Measurements from ENCODE around the gene RDH11. TPM values are rescaled to one million over a fixed set of nuclear protein-coding genes. Genes with fewer than 3 reads are reported as not detected.

The RDH11 gene
- total RNA-seq, 1 experiment from 2014 or later = 63.4 TPM

DNA sequence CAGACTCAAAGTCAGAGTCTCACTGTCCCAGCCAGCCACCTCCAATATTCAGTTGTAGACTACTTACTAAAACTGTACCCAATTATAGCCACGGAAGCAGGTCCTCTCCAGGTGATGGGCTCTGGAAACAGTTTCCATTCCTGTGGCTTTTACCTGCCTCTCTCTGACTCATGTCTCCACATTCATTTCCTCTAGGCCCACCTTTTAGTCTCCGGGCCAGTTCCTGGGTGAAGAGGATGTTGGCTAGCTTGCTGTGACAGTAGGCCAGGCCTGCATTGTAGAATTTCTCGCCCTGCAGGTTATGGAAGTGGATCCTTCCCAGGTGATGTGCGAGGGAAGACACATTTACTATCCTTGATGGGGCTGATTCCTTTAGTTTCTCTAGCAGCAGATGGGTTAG is 5.6 kb downstream of the RDH11 start:
- H3K36me3 ChIP-seq = peaks cover 59% of the 10 kb centered on the region
- H3K27me3 ChIP-seq (replicated peaks) = no peaks in the 10 kb centered on the region
- H3K9me3 ChIP-seq (replicated peaks) = no peaks in the 10 kb centered on the region
- no peak overlapping the region for H3K27ac ChIP-seq
- no peak overlapping the region for H3K4me3 ChIP-seq
- H3K4me1 ChIP-seq (replicated peaks) = peaks cover 6% of the 10 kb centered on the region; the same call in 1 of the 2 replicates
- no peak for DNase-seq (ENCODE audit: low read depth in 1 of 2, low spot score in 2 of 2)

DNA sequence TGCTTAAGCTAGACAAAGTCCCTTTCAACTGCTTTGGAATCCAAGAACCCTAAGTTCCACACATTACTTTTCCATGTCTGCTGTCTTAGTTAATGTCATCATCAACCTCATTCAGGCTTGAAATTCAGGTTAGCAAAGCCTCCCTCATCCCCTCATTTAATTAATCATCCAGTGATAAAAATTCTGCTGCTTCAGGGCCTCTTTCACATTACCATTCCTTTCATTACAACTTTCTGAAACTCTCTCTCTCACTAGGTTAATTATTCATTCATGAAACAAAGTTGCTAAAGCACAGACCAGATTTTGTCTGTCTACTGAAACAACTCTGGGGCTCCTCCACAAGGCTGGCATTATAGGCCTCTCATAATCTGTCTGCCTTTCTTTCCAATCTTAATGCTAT is 11.7 kb downstream of the RDH11 start:
- H3K36me3 ChIP-seq = peaks cover 53% of the 10 kb centered on the region
- H3K9me3 ChIP-seq (replicated peaks) = no peaks in the 10 kb centered on the region
- no peak overlapping the region for H3K27ac ChIP-seq
- no peaks in the 10 kb centered on the region for H3K27me3 ChIP-seq (replicated peaks)
- no peak overlapping the region for H3K4me3 ChIP-seq
- H3K4me1 ChIP-seq (replicated peaks) = no peaks in the 10 kb centered on the region; the same call in 1 of the 2 replicates
- DNase-seq (ENCODE audit: low read depth in 1 of 2, low spot score in 2 of 2) = no peak

DNA sequence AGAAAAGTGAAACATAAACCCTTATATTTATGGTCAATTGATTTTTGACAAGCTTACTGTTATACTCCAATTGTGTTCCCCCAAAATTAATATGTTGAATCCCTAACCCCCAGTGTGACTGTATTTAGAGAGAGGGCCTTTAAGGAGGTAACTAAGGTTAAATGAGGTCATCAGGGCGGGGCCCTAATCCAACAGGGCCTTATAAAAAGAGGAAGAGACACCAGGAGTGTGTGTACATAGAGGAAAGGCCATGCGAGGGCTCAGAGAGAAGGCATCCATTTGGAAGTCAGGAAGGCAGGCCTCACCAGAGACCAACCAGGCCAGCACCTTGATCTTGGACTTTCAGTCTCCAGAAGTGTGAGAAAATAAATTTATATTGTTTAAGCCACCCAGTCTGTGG is 14.6 kb downstream of the RDH11 start:
- H3K27ac ChIP-seq = no peak overlapping the region

DNA sequence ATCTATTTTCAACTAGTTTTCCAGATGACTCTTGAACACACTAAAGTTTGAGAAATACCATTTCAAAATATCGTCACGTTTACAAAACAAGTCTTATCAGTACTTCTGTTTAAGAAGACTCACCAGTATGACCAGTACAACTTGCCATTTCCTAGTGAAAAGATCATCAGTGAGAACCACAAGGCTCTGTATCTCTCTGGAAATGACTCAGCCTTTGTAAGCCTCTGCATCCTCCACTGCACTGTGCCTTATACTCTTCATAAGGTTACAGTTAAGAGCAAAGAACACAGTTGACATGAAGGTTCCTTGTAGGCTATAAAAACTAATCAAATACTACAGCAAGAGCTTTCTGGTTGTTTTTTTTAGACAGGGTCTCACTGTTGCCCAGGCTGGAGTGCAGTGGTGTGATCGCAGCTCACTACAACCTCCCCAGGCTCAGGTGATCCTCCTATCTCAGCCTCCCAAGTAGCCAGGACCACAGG is 15.4 kb downstream of the RDH11 start:
- H3K4me3 ChIP-seq = no peak overlapping the region
- no peak for DNase-seq (ENCODE audit: low read depth in 1 of 2, low spot score in 2 of 2)
- peaks cover 50% of the 10 kb centered on the region for H3K36me3 ChIP-seq
- H3K4me1 ChIP-seq (replicated peaks) = peaks cover 2% of the 10 kb centered on the region
- H3K27me3 ChIP-seq (replicated peaks) = no peaks in the 10 kb centered on the region
- H3K27ac ChIP-seq = no peak overlapping the region
- H3K9me3 ChIP-seq (replicated peaks) = no peaks in the 10 kb centered on the region

More for the DNA sequence above, 14.6 kb downstream of the RDH11 start:
- Histone ChIP-seq H3K36me3 (peaks cover 53% of the 10 kb centered on the region), H3K9me3 (replicated peaks) (no peaks in the 10 kb centered on the region), H3K4me1 (replicated peaks) (no peaks in the 10 kb centered on the region; the same call in 1 of the 2 replicates), H3K27me3 (replicated peaks) (no peaks in the 10 kb centered on the region), H3K4me3 (no peak overlapping the region)
- no peak for DNase-seq (ENCODE audit: low read depth in 1 of 2, low spot score in 2 of 2)

DNA sequence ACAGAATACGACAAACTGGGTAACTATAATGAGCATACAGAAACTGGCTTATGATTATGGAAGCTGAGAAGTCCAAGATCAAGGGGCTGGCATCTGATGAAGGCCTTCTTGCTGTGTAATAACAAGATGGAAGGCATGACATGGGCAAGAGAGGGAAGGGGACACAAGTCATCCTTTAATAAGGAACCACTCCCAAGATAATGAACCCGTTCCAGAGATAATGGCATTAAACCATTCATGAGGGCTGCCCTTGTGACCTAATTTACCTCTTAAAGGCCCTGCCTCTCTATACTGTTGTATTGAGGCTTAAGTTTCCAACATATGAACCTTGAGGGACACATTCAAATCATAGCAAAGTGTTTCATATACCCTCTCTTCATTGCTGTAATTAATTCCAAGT is 16.6 kb downstream of the RDH11 start:
- DNase-seq (ENCODE audit: low read depth in 1 of 2, low spot score in 2 of 2) = no peak
- Histone ChIP-seq H3K9me3 (replicated peaks) (no peaks in the 10 kb centered on the region), H3K4me3 (no peak overlapping the region), H3K27me3 (replicated peaks) (no peaks in the 10 kb centered on the region), H3K27ac (no peak overlapping the region), H3K36me3 (peaks cover 54% of the 10 kb centered on the region), H3K4me1 (replicated peaks) (peaks cover 4% of the 10 kb centered on the region)

DNA sequence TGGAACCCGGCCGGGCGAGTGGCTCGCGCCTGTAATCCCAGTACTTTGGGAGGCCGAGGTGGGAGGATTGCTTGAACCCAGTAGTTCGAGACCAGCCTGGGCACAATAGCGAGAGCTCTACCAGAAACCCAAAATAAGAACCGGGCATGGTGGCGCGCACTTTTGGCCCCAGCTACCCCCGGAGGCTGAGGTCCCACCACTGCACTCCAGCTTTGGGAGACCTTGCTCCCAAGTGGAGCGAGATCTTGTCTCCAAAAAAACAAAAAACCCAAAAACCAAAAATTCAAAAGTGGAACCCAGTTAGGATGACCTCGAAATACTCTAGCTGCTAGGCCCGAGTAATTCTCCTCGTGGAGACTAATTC is 20.4 kb downstream of the RDH11 start:
- Histone ChIP-seq H3K27me3 (replicated peaks) (no peaks in the 10 kb centered on the region), H3K27ac (peak overlapping the region; percentile 98), H3K9me3 (replicated peaks) (no peaks in the 10 kb centered on the region), H3K4me1 (replicated peaks) (peaks cover 16% of the 10 kb centered on the region), H3K36me3 (peaks cover 26% of the 10 kb centered on the region), H3K4me3 (peak overlapping the region; percentile 83)
- DNase-seq (ENCODE audit: low read depth in 1 of 2, low spot score in 2 of 2) = no peak

DNA sequence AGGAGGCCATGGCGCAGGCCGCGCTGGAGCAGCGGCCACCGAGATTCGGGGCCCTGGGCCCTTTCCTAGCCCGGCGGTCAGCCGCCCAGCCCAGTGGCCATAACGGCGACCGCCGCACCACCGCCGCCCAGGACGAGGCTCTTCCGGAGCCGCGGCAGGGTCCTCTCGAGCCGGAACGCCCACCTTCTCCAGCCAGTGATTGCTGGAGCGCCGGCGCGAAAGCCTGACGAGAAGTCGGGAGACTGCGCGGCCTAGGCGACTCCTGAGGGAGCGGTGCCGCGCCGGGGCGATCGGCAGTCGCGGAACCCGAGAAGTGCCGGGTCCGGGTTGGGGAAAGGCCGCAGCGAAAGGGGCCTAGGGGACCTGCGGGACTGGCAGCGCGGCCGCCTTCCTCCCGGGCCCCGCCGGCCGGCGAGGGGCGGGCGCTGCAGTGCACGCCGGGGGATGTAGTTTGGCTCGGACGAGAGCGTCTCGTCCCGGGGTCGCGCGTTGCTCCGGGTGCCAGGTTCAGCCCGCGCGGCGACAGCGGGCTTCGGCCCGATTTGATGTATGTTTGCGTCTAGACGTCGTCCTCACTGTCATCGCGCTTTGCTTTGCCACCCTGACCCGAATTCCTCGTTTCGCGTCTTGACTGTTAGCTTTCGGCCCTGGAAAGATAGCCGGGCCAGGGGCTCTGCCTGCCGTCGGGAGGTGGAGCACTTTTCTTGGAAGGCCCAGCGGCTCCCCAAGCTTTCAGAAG is 20.9 kb downstream of the RDH11 start, which contains the start of gene VTI1B:
VTI1B (minus strand) TSS at position 153 of the 739 bp plus-strand sequence; CDS start at position 10, 143 bp downstream.
- H3K4me1 ChIP-seq (replicated peaks) = peaks cover 16% of the 10 kb centered on the region
- H3K27me3 ChIP-seq (replicated peaks) = no peaks in the 10 kb centered on the region
- DNase-seq (ENCODE audit: low read depth in 1 of 2, low spot score in 2 of 2) = peak; percentile 76 to 96

DNA sequence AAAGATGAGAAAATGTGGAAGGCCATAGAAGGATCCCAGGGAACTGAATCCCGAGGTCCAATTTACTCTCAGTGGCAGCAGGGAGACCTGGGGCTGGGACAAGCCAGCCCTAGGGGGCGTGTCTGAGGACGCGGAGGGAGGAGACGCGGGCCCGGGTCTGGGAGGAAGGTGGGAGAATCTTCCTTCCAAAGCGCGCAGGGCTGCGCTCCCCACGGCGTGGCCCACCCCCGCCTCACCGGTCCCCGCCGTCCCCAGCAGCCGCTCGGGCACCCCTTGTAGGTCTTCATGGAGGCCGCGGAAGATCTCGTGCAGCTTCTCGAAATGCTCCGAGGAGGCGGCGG is 21.5 kb downstream of the RDH11 start:
- peaks cover 16% of the 10 kb centered on the region for H3K4me1 ChIP-seq (replicated peaks)
- H3K36me3 ChIP-seq = peaks cover 26% of the 10 kb centered on the region
- no peaks in the 10 kb centered on the region for H3K9me3 ChIP-seq (replicated peaks)
- peak overlapping the region; percentile 83 for H3K4me3 ChIP-seq
- H3K27me3 ChIP-seq (replicated peaks) = no peaks in the 10 kb centered on the region
- peak in 1 of 2 experiments; percentile 71 for DNase-seq (ENCODE audit: low read depth in 1 of 2, low spot score in 2 of 2)
- H3K27ac ChIP-seq = peak overlapping the region; percentile 98

More for the DNA sequence above, 20.9 kb downstream of the RDH11 start, which contains the start of gene VTI1B:
- Histone ChIP-seq H3K9me3 (replicated peaks) (no peaks in the 10 kb centered on the region), H3K4me3 (peak within 1 kb of the TSS; percentile 83), H3K27ac (peak within 1 kb of the TSS; percentile 98), H3K36me3 (peaks cover 26% of the 10 kb centered on the region)

DNA sequence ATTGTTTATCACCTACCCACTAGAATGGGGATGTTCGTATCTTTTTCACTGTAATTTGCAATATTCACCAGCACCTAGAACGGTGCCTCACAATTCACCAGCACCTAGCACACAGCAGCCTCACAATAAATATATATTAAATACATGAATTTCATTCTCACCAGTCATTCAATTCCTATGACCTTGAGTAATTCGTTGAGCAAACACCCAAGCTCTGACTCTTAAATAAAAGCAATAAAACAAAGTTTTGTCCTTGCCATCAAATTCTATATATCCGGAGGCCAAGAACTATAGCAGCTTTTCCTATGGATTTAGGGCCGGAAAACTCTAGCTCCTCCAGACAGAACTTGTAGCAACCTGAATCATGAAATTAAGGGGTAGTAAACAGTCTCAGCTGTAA is 22.1 kb downstream of the RDH11 start:
- peaks cover 16% of the 10 kb centered on the region for H3K4me1 ChIP-seq (replicated peaks)

DNA sequence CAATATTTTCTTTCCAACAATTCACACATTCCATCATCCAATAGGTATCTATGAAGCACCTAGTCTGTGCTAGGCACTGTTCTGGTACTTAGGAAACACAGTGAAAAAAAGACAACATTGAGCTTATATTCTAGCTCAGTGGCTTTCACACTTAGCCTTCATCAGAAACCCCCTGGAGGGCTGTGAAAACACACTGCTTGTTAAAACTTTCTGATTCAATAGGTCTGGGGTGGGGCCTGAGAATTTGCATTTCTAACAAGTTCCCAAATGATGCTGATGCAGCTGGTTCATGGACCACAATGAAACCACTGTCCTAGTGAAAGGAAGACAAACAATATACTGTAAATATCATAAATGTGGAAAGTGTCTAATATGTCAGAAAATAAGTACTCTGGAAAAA is 27.0 kb downstream of the RDH11 start:
- Histone ChIP-seq H3K4me3 (no peak overlapping the region), H3K27me3 (replicated peaks) (no peaks in the 10 kb centered on the region), H3K36me3 (no peaks in the 10 kb centered on the region), H3K4me1 (replicated peaks) (peaks cover 8% of the 10 kb centered on the region), H3K9me3 (replicated peaks) (no peaks in the 10 kb centered on the region), H3K27ac (no peak overlapping the region)
- DNase-seq (ENCODE audit: low read depth in 1 of 2, low spot score in 2 of 2) = no peak

More for the DNA sequence above, 22.1 kb downstream of the RDH11 start:
- peak overlapping the region; percentile 83 for H3K4me3 ChIP-seq
- no peaks in the 10 kb centered on the region for H3K9me3 ChIP-seq (replicated peaks)
- no peak for DNase-seq (ENCODE audit: low read depth in 1 of 2, low spot score in 2 of 2)
- H3K27me3 ChIP-seq (replicated peaks) = no peaks in the 10 kb centered on the region
- H3K36me3 ChIP-seq = peaks cover 25% of the 10 kb centered on the region
- H3K27ac ChIP-seq = no peak overlapping the region

DNA sequence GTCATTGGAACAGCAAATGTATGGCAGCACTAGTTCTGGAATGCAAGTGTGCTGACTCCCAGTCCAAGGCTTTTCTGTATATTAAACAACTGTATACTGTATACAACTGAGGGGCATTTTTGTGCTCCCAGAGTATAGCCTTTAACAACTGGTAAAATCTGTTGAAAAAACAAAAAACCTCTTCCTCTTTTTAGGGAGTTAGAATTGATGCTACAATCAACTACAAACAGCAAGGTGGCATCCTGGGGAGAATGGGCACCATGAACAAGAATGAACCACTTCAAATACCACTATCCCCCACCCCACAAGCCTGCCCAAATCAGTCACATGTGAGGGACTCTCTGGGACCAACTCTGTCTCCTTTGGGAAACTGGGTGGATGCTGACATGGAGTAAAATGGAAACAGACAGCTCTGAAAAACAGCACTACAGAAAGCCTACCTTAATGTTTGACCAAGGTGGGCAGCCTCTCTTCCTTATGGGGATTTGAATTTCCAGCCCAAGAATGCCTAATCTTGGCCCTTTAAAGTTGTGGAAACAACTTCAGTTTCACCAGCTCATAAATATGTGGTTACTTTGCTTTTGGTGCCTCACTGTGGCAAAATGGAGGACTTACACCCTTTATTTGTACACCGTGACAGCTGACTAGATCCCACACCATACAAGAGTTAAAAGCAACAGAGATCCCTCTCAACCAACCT is 28.7 kb downstream of the RDH11 start:
- no peaks in the 10 kb centered on the region for H3K27me3 ChIP-seq (replicated peaks)
- H3K27ac ChIP-seq = no peak overlapping the region
- DNase-seq (ENCODE audit: low read depth in 1 of 2, low spot score in 2 of 2) = peak in 1 of 2 experiments; percentile 23
- no peak overlapping the region for H3K4me3 ChIP-seq
- H3K36me3 ChIP-seq = no peaks in the 10 kb centered on the region; the same call in 1 of the 2 replicates
- H3K4me1 ChIP-seq (replicated peaks) = no peaks in the 10 kb centered on the region
- H3K9me3 ChIP-seq (replicated peaks) = no peaks in the 10 kb centered on the region

DNA sequence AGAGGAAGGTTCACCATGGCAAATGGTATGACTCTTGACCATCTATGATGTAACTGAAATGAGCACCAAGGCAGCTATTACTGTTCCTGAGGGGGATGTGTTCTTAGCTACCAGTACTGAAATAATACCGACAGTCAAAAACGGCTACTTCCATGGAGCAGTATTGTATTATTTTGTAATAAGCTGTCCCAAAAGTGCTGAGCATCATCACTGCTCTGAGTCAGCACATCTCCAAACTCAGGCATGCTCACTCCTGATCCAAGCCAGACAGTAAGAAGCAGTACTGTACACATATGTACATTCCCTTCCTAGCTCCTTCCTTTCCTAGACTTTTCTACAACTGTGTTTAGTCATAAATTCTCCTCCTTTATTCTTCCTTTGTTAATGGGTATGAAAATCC is 29.7 kb downstream of the RDH11 start:
- H3K9me3 ChIP-seq (replicated peaks) = no peaks in the 10 kb centered on the region
- H3K4me3 ChIP-seq = no peak overlapping the region
- H3K27ac ChIP-seq = no peak overlapping the region
- H3K36me3 ChIP-seq = peaks cover 3% of the 10 kb centered on the region; the same call in 1 of the 2 replicates
- no peaks in the 10 kb centered on the region for H3K27me3 ChIP-seq (replicated peaks)
- no peak for DNase-seq (ENCODE audit: low read depth in 1 of 2, low spot score in 2 of 2)
- H3K4me1 ChIP-seq (replicated peaks) = no peaks in the 10 kb centered on the region

DNA sequence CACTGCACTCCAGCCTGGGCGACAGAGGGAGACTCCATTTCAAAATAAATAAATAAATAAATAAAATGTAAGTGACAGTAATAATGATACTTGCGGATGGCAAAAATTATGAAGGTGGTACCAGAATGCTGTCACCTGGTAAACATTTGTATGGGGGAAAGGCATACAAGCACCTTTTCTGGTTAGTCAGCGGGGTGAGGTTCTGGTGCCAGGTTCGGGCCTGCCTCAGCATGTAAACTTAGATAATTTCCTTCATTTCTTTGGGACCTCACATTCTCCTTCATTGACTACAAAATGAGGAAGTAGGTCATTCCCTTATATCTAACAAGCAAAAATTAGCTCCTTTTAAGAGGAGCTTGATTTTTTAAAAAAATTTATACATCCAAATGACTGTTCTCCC is 31.9 kb downstream of the RDH11 start:
- H3K4me3 ChIP-seq = no peak overlapping the region
- H3K36me3 ChIP-seq = peaks cover 13% of the 10 kb centered on the region
- H3K9me3 ChIP-seq (replicated peaks) = no peaks in the 10 kb centered on the region
- DNase-seq (ENCODE audit: low read depth in 1 of 2, low spot score in 2 of 2) = no peak
- H3K27me3 ChIP-seq (replicated peaks) = no peaks in the 10 kb centered on the region
- no peak overlapping the region for H3K27ac ChIP-seq
- no peaks in the 10 kb centered on the region for H3K4me1 ChIP-seq (replicated peaks)

DNA sequence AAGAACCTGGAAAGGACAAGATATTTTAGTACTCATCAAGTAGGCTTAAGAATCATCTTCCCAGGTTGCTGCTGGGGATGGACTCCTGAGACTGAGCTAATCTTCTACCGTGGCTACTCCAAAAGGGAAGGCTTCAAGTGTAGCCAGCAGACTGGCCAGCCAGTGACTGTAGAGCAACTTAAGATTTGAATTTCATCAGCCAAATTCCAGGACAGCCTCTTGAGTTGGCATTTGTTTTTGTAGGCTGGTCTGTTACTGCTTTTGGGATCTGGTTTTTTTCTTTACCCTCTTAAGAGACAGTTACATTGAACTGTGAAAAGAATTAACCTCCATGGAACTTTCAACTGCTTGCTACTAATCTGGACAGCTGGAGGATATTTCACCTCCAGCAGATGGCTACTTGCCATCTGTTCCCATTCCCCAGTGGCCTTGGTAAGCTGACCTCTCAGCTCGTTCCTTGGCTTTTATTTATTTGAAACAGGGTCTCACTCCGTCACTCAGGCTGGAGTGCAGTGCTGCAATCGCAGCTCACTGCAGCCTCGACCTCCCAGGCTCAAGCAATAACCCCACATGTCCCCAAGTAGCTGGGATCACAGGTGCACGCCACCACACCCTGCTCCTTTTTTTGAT is 41.8 kb downstream of the RDH11 start:
- H3K27ac ChIP-seq = no peak overlapping the region
- peaks cover 73% of the 10 kb centered on the region for H3K36me3 ChIP-seq
- H3K27me3 ChIP-seq (replicated peaks) = no peaks in the 10 kb centered on the region
- H3K9me3 ChIP-seq (replicated peaks) = no peaks in the 10 kb centered on the region
- no peak overlapping the region for H3K4me3 ChIP-seq
- H3K4me1 ChIP-seq (replicated peaks) = no peaks in the 10 kb centered on the region
- no peak for DNase-seq (ENCODE audit: low read depth in 1 of 2, low spot score in 2 of 2)
